ACC112 (cell line): ENCODE data around the gene EZR.

Experiments
- H2AFZ ChIP-seq: fragments of 200-600 bp; sonication (generic); one replicate; pipeline ENCODE4 v1.6.0; 2017; ENCODE audit warnings: antibody characterized with exemption, low read length; ENCODE audit not compliant: unreplicated experiment
- H3K27ac ChIP-seq: fragments of 200-600 bp; sonication (generic); 2 replicates; pipeline ENCODE4 v1.5.1; 2014; ENCODE audit warnings: low read depth, mild to moderate bottlenecking, antibody characterized with exemption, low read length, moderate library complexity
- H3K27me3 ChIP-seq: fragments of 200-600 bp; sonication (generic); 2 replicates; pipeline ENCODE4 v1.6.1; 2014; ENCODE audit warnings: mild to moderate bottlenecking, antibody characterized with exemption, low read length, moderate library complexity, mixed read lengths; ENCODE audit not compliant: insufficient read depth
- H3K36me3 ChIP-seq: fragments of 200-600 bp; sonication (generic); 2 replicates; pipeline ENCODE4 v1.6.1; 2016; ENCODE audit warnings: mild to moderate bottlenecking, antibody characterized with exemption, low read length, moderate library complexity, mixed read lengths; ENCODE audit not compliant: insufficient read depth
- H3K4me1 ChIP-seq: fragments of 200-600 bp; sonication (generic); one replicate; pipeline ENCODE4 v1.6.1; 2016; ENCODE audit warnings: low read length, mixed read lengths; ENCODE audit not compliant: insufficient read depth, unreplicated experiment, control insufficient read depth
- H3K4me3 ChIP-seq: fragments of 200-600 bp; sonication (generic); 2 replicates; pipeline ENCODE4 v1.5.1; 2014; ENCODE audit warnings: mild to moderate bottlenecking, low read depth, low read length
- H3K79me2 ChIP-seq: fragments of 200-600 bp; sonication (generic); one replicate; pipeline ENCODE4 v1.6.0; 2016; ENCODE audit warnings: low read length; ENCODE audit not compliant: control insufficient read depth, unreplicated experiment, insufficient read depth

Gene EZR

GRCh38 chr6:158744986-158745430 is 74.2 kb downstream of the EZR start:
- Histone ChIP-seq H3K36me3 (no peaks in the 10 kb centered on the region), H3K27me3 (no peaks in the 10 kb centered on the region), H3K27ac (no peak overlapping the region), H3K4me3 (no peak overlapping the region), H2AFZ (no peak overlapping the region), H3K4me1 (no peaks in the 10 kb centered on the region), H3K79me2 (no peaks in the 10 kb centered on the region)

GRCh38 chr6:158743033-158743651 is 76.0 kb downstream of the EZR start:
- no peak overlapping the region for H3K27ac ChIP-seq
- no peaks in the 10 kb centered on the region for H3K36me3 ChIP-seq
- H3K4me1 ChIP-seq = peaks cover 2% of the 10 kb centered on the region
- no peaks in the 10 kb centered on the region for H3K27me3 ChIP-seq
- H2AFZ ChIP-seq = no peak overlapping the region
- H3K79me2 ChIP-seq = no peaks in the 10 kb centered on the region
- H3K4me3 ChIP-seq = no peak overlapping the region

GRCh38 chr6:158739673-158740072 is 79.5 kb downstream of the EZR start:
- Histone ChIP-seq H3K27me3 (no peaks in the 10 kb centered on the region), H3K4me1 (peaks cover 11% of the 10 kb centered on the region), H2AFZ (no peak overlapping the region), H3K36me3 (no peaks in the 10 kb centered on the region), H3K79me2 (no peaks in the 10 kb centered on the region), H3K27ac (no peak overlapping the region), H3K4me3 (no peak overlapping the region)

- H2AFZ ChIP-seq = no peak overlapping the region
- H3K79me2 ChIP-seq = no peaks in the 10 kb centered on the region
- H3K27ac ChIP-seq = no peak overlapping the region
- no peak overlapping the region for H3K4me3 ChIP-seq
- H3K27me3 ChIP-seq = no peaks in the 10 kb centered on the region
- H3K36me3 ChIP-seq = no peaks in the 10 kb centered on the region
- peaks cover 11% of the 10 kb centered on the region for H3K4me1 ChIP-seq
These were observed 81.2 kb downstream of the EZR start for GRCh38 chr6:158737710-158738615.

GRCh38 chr6:158737082-158737709 is 82.0 kb downstream of the EZR start:
- Histone ChIP-seq H3K36me3 (no peaks in the 10 kb centered on the region), H2AFZ (no peak overlapping the region), H3K4me3 (no peak overlapping the region), H3K79me2 (no peaks in the 10 kb centered on the region), H3K27me3 (no peaks in the 10 kb centered on the region), H3K27ac (no peak overlapping the region), H3K4me1 (peaks cover 11% of the 10 kb centered on the region)

GRCh38 chr6:158735009-158735408 is 84.2 kb downstream of the EZR start:
- H3K4me1 ChIP-seq = peaks cover 11% of the 10 kb centered on the region
- H3K27me3 ChIP-seq = no peaks in the 10 kb centered on the region
- no peak overlapping the region for H3K27ac ChIP-seq
- no peak overlapping the region for H2AFZ ChIP-seq
- H3K79me2 ChIP-seq = no peaks in the 10 kb centered on the region
- no peak overlapping the region for H3K4me3 ChIP-seq
- no peaks in the 10 kb centered on the region for H3K36me3 ChIP-seq

- Histone ChIP-seq H3K27ac (no peak overlapping the region), H3K36me3 (no peaks in the 10 kb centered on the region), H2AFZ (no peak overlapping the region), H3K79me2 (no peaks in the 10 kb centered on the region), H3K4me3 (no peak overlapping the region), H3K4me1 (no peaks in the 10 kb centered on the region), H3K27me3 (no peaks in the 10 kb centered on the region)
These were observed 88.6 kb downstream of the EZR start for GRCh38 chr6:158730541-158730907.

- H3K27me3 ChIP-seq = no peaks in the 10 kb centered on the region
- no peaks in the 10 kb centered on the region for H3K79me2 ChIP-seq
- H2AFZ ChIP-seq = no peak overlapping the region
- H3K4me3 ChIP-seq = no peak overlapping the region
- no peaks in the 10 kb centered on the region for H3K36me3 ChIP-seq
- no peaks in the 10 kb centered on the region for H3K4me1 ChIP-seq
- H3K27ac ChIP-seq = no peak overlapping the region
These were observed 89.1 kb downstream of the EZR start for GRCh38 chr6:158729906-158730540.

- H3K4me1 ChIP-seq = peaks cover 4% of the 10 kb centered on the region
- H2AFZ ChIP-seq = no peak overlapping the region
These were observed 93.5 kb downstream of the EZR start for GRCh38 chr6:158725704-158726103.

GRCh38 chr6:158722176-158722729 is 96.9 kb downstream of the EZR start:
- H2AFZ ChIP-seq = no peak overlapping the region
- H3K27ac ChIP-seq = no peak overlapping the region
- H3K4me3 ChIP-seq = no peak overlapping the region
- H3K79me2 ChIP-seq = no peaks in the 10 kb centered on the region
- no peaks in the 10 kb centered on the region for H3K27me3 ChIP-seq
- H3K4me1 ChIP-seq = peaks cover 10% of the 10 kb centered on the region
- no peaks in the 10 kb centered on the region for H3K36me3 ChIP-seq

More at GRCh38 chr6:158725704-158726103, 93.5 kb downstream of the EZR start:
- Histone ChIP-seq H3K27me3 (no peaks in the 10 kb centered on the region), H3K27ac (no peak overlapping the region), H3K79me2 (no peaks in the 10 kb centered on the region), H3K4me3 (no peak overlapping the region), H3K36me3 (no peaks in the 10 kb centered on the region)
